ENCODE data around the gene TMEM221.

TMEM221 gene

GRCh38 chr19:17402982-17403855, 45.2 kb downstream of the TMEM221 start:
- TF ChIP-seq CREB5 (CRISPR knock-in tag; IDR thresholded peaks at IDR 0.05; ENCODE audit: low read depth) (no peak), POU6F1 (CRISPR knock-in tag; IDR thresholded peaks at IDR 0.05; ENCODE audit: borderline replicate concordance, low read depth) (no peak), PATZ1 (CRISPR knock-in tag; IDR thresholded peaks at IDR 0.05; ENCODE audit: borderline replicate concordance) (no peak), ZFP30 (CRISPR knock-in tag; IDR thresholded peaks at IDR 0.05) (no peak), OSR1 (CRISPR knock-in tag; IDR thresholded peaks at IDR 0.05) (no peak), BACH2 (CRISPR knock-in tag; IDR thresholded peaks at IDR 0.05; ENCODE audit: borderline replicate concordance) (no peak), PPARA (CRISPR knock-in tag; IDR thresholded peaks at IDR 0.05; ENCODE audit: borderline replicate concordance) (no peak), ZNF70 (CRISPR knock-in tag; IDR thresholded peaks at IDR 0.05) (no peak), TSHZ2 (CRISPR knock-in tag; IDR thresholded peaks at IDR 0.05) (no peak), SNAI2 (CRISPR knock-in tag; IDR thresholded peaks at IDR 0.05) (no peak)
- ATAC-seq: peak; percentile 65

GRCh38 chr19:17401628-17402027, 46.8 kb downstream of the TMEM221 start:
- TF ChIP-seq ESRRG (CRISPR knock-in tag; IDR thresholded peaks at IDR 0.05) (no peak), ZFP3 (CRISPR knock-in tag; IDR thresholded peaks at IDR 0.05) (peak; percentile 63; the same call in 1 of the 2 replicates)
- ATAC-seq: no peak

GRCh38 chr19:17398902-17399527, 49.5 kb downstream of the TMEM221 start:
- no peak for ATAC-seq
- TF ChIP-seq CSRNP3 (CRISPR knock-in tag; IDR thresholded peaks at IDR 0.05) (no peak), ZFP30 (CRISPR knock-in tag; IDR thresholded peaks at IDR 0.05) (no peak), ZNF8 (CRISPR knock-in tag; IDR thresholded peaks at IDR 0.05) (no peak), TOX (CRISPR knock-in tag; IDR thresholded peaks at IDR 0.05; ENCODE audit: borderline replicate concordance) (no peak)

GRCh38 chr19:17394891-17395415, 53.5 kb downstream of the TMEM221 start:
- no peak for ATAC-seq
- no peak for TF ChIP-seq GLIS3 (CRISPR knock-in tag; IDR thresholded peaks at IDR 0.05)
- no peak for TF ChIP-seq PPARA (CRISPR knock-in tag; IDR thresholded peaks at IDR 0.05; ENCODE audit: borderline replicate concordance)
- TF ChIP-seq ZNF70 (CRISPR knock-in tag; IDR thresholded peaks at IDR 0.05): peak; percentile 77

Data from SK-N-SH treated with all-trans-retinoic acid at 6 μM for 48 hours (cell line).